Activated B cell treated with CpG ODN at 0.5 μM for 24 hours (primary cell): Measurements from ENCODE around the gene KLHL34. TPM values are rescaled to one million over a fixed set of nuclear protein-coding genes. Genes with fewer than 3 reads are reported as not detected.

Experiments
- ATAC-seq: fragments of 200-7000 bp; cut with Tn5 transposase; one replicate; pipeline ENCODE4 v1.10.0; 2021; ENCODE audit warnings: low read depth, mild to moderate bottlenecking, moderate library complexity
- CTCF ChIA-PET: fragments of 350-600 bp; sonication (Branson Sonifier 250); formaldehyde crosslinking; loops from one replicate; lab custom pipeline; 2021; ENCODE audit warnings: antibody characterized with exemption; lab: Charles Lee
- POLR2A ChIA-PET: fragments of 350-600 bp; sonication (Branson Sonifier 250); formaldehyde crosslinking; loops from one replicate; lab custom pipeline; 2021; ENCODE audit warnings: antibody characterized with exemption; lab: Charles Lee
- DNase-seq: peaks from one replicate; pipeline ENCODE4 v3.0.0; 2022
- H3K27ac Mint-ChIP-seq: one replicate; pipeline ENCODE4 v1.8.0; 2020; ENCODE audit warnings: mixed read lengths
- H3K27me3 Mint-ChIP-seq: one replicate; pipeline ENCODE4 v1.8.0; 2021; ENCODE audit warnings: mixed read lengths
- H3K36me3 Mint-ChIP-seq: one replicate; pipeline ENCODE4 v1.8.0; 2021; ENCODE audit warnings: low read depth, mixed read lengths
- H3K4me1 Mint-ChIP-seq: one replicate; pipeline ENCODE4 v1.8.0; 2021; ENCODE audit warnings: mixed read lengths
- H3K4me3 Mint-ChIP-seq: one replicate; pipeline ENCODE4 v1.8.0; 2020; ENCODE audit warnings: mild to moderate bottlenecking, mixed read lengths
- H3K9me3 Mint-ChIP-seq: one replicate; pipeline ENCODE4 v1.8.0; 2020; ENCODE audit warnings: mixed read lengths
- intact Hi-C: fragments of 100-400 bp; cut with micrococcal nuclease; formaldehyde crosslinking; loops from one replicate; pipeline ENCODE4 v1.15.1; 2024
- total RNA-seq: library from RNA; stranded (reverse); gene quantifications from 2 replicates; pipeline ENCODE4 v1.2.3, GENCODE V29; 2022
- TF ChIP-seq, protein P1 (sequence below): fragments of 200-600 bp; IDR thresholded peaks from one replicate; pipeline ENCODE4 v1.8.0; 2022; ENCODE audit warnings: antibody characterized with exemption, mild to moderate bottlenecking

KLHL34 gene
- total RNA-seq, 1 donor from 2014 or later: 0.58 TPM

DNA sequence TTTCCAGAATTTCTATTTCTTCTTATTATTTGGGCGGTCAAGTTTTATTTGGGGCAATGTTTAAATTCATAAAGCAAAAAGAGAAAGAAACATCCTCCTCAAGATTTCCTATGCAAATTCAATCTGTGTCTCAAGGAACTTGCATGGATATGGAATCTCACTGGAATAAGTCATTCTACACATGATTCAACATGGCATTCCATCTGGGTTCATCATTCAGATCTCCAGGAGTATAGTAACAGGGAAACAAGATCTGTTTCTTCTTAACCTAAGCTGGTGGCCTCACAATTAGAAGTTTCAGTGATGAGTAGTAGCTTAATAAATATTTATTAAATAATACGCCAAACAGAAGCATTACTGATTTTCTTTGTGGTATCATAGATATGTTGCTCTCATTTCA, 19.8 kb downstream of the KLHL34 start:
- ChIA-PET POLR2A (interaction anchor here (0.6 kb wide), 1 partner anchor 16 kb away, joined by 3 read pairs; no protein-coding TSS in a partner anchor), CTCF (no interaction called here)
- Mint-ChIP-seq H3K36me3 (peaks cover 3% of the 10 kb centered on the region), H3K27ac (no peak overlapping the region), H3K9me3 (no peaks in the 10 kb centered on the region), H3K27me3 (no peaks in the 10 kb centered on the region), H3K4me1 (no peaks in the 10 kb centered on the region), H3K4me3 (no peak overlapping the region)
- DNase-seq (no peak), ATAC-seq (no peak)
- intact Hi-C loops: no loop called here
- TF ChIP-seq, protein P1, sequence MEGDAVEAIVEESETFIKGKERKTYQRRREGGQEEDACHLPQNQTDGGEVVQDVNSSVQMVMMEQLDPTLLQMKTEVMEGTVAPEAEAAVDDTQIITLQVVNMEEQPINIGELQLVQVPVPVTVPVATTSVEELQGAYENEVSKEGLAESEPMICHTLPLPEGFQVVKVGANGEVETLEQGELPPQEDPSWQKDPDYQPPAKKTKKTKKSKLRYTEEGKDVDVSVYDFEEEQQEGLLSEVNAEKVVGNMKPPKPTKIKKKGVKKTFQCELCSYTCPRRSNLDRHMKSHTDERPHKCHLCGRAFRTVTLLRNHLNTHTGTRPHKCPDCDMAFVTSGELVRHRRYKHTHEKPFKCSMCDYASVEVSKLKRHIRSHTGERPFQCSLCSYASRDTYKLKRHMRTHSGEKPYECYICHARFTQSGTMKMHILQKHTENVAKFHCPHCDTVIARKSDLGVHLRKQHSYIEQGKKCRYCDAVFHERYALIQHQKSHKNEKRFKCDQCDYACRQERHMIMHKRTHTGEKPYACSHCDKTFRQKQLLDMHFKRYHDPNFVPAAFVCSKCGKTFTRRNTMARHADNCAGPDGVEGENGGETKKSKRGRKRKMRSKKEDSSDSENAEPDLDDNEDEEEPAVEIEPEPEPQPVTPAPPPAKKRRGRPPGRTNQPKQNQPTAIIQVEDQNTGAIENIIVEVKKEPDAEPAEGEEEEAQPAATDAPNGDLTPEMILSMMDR: no peak

GRCh38 chrX:21632027-21632426, 26.1 kb downstream of the KLHL34 start:
- Mint-ChIP-seq H3K4me3 (no peak overlapping the region), H3K9me3 (no peaks in the 10 kb centered on the region), H3K36me3 (peaks cover 14% of the 10 kb centered on the region), H3K4me1 (peaks cover 2% of the 10 kb centered on the region), H3K27me3 (no peaks in the 10 kb centered on the region), H3K27ac (no peak overlapping the region)
- intact Hi-C loops: no loop called here
- ATAC-seq (no peak), DNase-seq (no peak)
- CTCF ChIA-PET: no interaction called here
- POLR2A ChIA-PET: no interaction called here
- TF ChIP-seq, protein P1: no peak

- peaks cover 12% of the 10 kb centered on the region for H3K36me3 Mint-ChIP-seq
- TF ChIP-seq, protein P1: no peak
- no peaks in the 10 kb centered on the region for H3K9me3 Mint-ChIP-seq
- intact Hi-C loops: no loop called here
- H3K4me1 Mint-ChIP-seq: peaks cover under 1% of the 10 kb centered on the region
- H3K27ac Mint-ChIP-seq: no peak overlapping the region
- H3K27me3 Mint-ChIP-seq: no peaks in the 10 kb centered on the region
- POLR2A ChIA-PET: interaction anchor here (0.6 kb wide), 1 partner anchor 73 kb away, joined by 3 read pairs; no protein-coding TSS in a partner anchor
- ATAC-seq (no peak), DNase-seq (no peak)
- CTCF ChIA-PET: no interaction called here
- H3K4me3 Mint-ChIP-seq: no peak overlapping the region
These were observed 34.2 kb downstream of the KLHL34 start for GRCh38 chrX:21623778-21624501.

DNA sequence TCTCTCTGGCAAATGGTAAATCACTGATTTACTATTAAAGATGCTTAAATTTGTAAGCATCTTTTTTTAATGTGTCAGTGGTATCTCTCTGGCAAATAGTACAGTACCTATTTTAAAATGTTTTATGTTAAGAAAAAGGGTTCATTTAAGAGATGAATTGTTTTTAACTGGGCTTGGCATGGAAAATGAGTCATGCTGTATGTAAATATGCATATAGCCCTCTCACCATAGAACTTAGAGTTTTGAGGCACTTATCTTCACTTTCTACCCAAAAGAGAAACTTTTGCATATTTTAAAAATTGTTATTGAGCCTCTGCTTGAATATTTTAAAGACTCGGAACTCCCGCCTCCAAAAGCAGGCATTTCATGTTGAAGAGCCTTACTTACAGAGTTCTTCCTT, 37.9 kb downstream of the KLHL34 start:
- no peak for DNase-seq
- Mint-ChIP-seq H3K36me3 (peaks cover 7% of the 10 kb centered on the region), H3K4me1 (no peaks in the 10 kb centered on the region), H3K4me3 (no peak overlapping the region), H3K9me3 (no peaks in the 10 kb centered on the region), H3K27me3 (no peaks in the 10 kb centered on the region), H3K27ac (no peak overlapping the region)
- CTCF ChIA-PET: no interaction called here
- TF ChIP-seq, protein P1: no peak
- no peak for ATAC-seq
- intact Hi-C loops: no loop called here
- POLR2A ChIA-PET: no interaction called here

- ChIA-PET POLR2A (no interaction called here), CTCF (no interaction called here)
- Mint-ChIP-seq H3K27me3 (no peaks in the 10 kb centered on the region), H3K4me1 (no peaks in the 10 kb centered on the region), H3K4me3 (no peak overlapping the region), H3K36me3 (peaks cover 17% of the 10 kb centered on the region), H3K27ac (no peak overlapping the region), H3K9me3 (no peaks in the 10 kb centered on the region)
- ATAC-seq (no peak), DNase-seq (no peak)
- intact Hi-C loops: no loop called here
- TF ChIP-seq, protein P1: no peak
These were observed 41.7 kb downstream of the KLHL34 start for GRCh38 chrX:21616386-21616785.
